H1 (cell line): ENCODE results near the gene TRIM24. TPM values are rescaled to one million over a fixed set of nuclear protein-coding genes. Genes with fewer than 3 reads are reported as not detected.

Experiments
- ASH2L ChIP-seq: fragments of 200-600, 300-600 bp; sonication (generic); IDR thresholded peaks from one replicate; pipeline ENCODE4 v1.7.1; 2017; ENCODE audit warnings: low read length
- BRCA1 ChIP-seq: IDR thresholded peaks from 2 replicates; pipeline ENCODE4 v1.6.1; 2012; ENCODE audit warnings: low read depth, low read length, improper control_type of control experiment
- CBX8 ChIP-seq: fragments of 300-800, 300-1000 bp; sonication (generic); IDR thresholded peaks from 2 replicates; pipeline ENCODE4 v1.7.1; 2016; ENCODE audit warnings: low read depth, low read length, borderline replicate concordance
- CHD2 ChIP-seq: IDR thresholded peaks from 2 replicates; pipeline ENCODE4 v1.6.1; 2012; ENCODE audit warnings: low read length, improper control_type of control experiment
- HDAC6 ChIP-seq: IDR thresholded peaks from one replicate; pipeline ENCODE4 v1.7.1; 2012; ENCODE audit warnings: low read depth, mild to moderate bottlenecking, inconsistent platforms, low read length, moderate library complexity
- PHF8 ChIP-seq: fragments of 200-600 bp; sonication (generic); conservative IDR thresholded peaks from 2 replicates; pipeline ENCODE4 v1.7.1; 2012; ENCODE audit warnings: low read depth, mild to moderate bottlenecking, inconsistent platforms, low read length, moderate library complexity
- SAP30 ChIP-seq: fragments of 300-600 bp; sonication (generic); IDR thresholded peaks from 2 replicates; pipeline ENCODE4 v1.7.1; 2012; ENCODE audit warnings: low read length, moderate library complexity, mild to moderate bottlenecking, inconsistent platforms; ENCODE audit not compliant: insufficient read depth, insufficient replicate concordance
- SP2 ChIP-seq: IDR thresholded peaks from 2 replicates; pipeline ENCODE4 v1.6.1; 2012; ENCODE audit warnings: mild to moderate bottlenecking, low read length, inconsistent platforms
- polyA plus RNA-seq, 7 experiments: library from polyadenylated mRNA; depleted of rRNA in 3 of 7; stranded (reverse) in 5 of 7; unstranded in 2 of 7; fragments of >200 nt in 5 of 7; fragments of 200-250 nt in 2 of 7; gene quantifications; 1 replicate in 5 of 7; 2 replicates in 1 of 7; 4 replicates in 1 of 7; pipeline versions ENCODE4 v1.2.1 to v1.2.3, GENCODE V29; 2011 to 2013; ENCODE audit warnings: missing spikeins in 2 of 7, mixed read lengths in 2 of 7
- total RNA-seq: library from RNA; stranded (reverse); fragmentation: NEBNext Ultra II Directional; extraction: Animal tissue kit (Norgen Biotek cat#: 25700); gene quantifications from 2 replicates; pipeline ENCODE4 v1.2.1, GENCODE V29; 2021
- TF ChIP-seq, protein P1 (sequence below): IDR thresholded peaks from 2 replicates; pipeline ENCODE4 v1.6.1; 2011; ENCODE audit warnings: low read depth, mild to moderate bottlenecking, low read length; ENCODE audit not compliant: insufficient read depth

The TRIM24 gene
- total and polyA plus RNA-seq, 2 of the 8 experiments (the other 6 are each of a cell fraction or from before 2014, with no cell fraction given), result 67.6 to 149 TPM

DNA sequence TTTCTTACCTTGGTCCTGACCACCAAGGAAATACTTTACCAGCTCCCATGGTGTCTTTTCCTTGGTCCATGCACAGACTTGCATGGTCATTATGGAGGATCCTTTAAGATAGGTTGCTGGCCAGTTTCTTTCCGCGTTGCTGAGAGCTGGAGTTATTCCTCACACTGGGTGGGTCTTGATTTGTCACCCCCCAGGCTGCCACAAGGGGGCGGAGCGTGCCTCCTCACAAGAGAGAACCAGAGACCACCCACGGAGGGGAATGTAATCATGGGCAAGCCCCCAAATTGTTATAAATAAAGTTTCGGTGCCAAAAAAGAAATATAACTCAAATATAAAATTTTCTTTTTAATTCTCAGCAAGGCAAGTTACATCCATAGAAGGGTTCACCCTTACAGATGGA is 10.5 kb upstream of the TRIM24 start (continued):
- TF ChIP-seq BRCA1 (no peak), SAP30 (no peak), SP2 (no peak), PHF8 (no peak), CBX8 (no peak), HDAC6 (no peak), ASH2L (no peak), CHD2 (no peak)
- TF ChIP-seq, protein P1, sequence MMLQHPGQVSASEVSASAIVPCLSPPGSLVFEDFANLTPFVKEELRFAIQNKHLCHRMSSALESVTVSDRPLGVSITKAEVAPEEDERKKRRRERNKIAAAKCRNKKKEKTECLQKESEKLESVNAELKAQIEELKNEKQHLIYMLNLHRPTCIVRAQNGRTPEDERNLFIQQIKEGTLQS, result no peak
